HG03045 (cell line): ENCODE data around the gene CFAP65.

Experiments
- ATAC-seq: cut with Tn5 transposase; IDR thresholded peaks from one replicate; pipeline ENCODE4 v1.9.1; 2021; ENCODE audit warnings: mild to moderate bottlenecking, moderate library complexity; ENCODE audit not compliant: unreplicated experiment

The CFAP65 gene

DNA sequence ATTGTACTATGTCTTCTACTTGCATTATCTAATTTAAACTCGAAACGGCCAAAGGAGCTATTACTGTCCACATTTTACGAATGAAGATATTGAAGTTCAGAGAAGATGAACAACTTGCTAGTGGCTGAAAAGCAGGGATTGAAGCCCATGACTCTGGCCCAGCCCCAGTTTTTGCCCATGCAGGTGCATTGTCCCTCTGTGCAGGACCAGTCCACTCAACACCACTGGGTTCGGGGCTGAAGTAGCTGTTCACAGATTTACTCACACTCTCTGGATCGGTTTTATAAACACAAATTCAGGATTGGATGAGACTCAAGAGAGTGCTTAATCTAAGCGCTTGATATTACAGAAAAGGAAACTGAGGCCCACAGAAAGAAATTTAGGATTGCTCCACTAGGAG lies 20.8 kb upstream of the CFAP65 start:
- no peak for ATAC-seq

DNA sequence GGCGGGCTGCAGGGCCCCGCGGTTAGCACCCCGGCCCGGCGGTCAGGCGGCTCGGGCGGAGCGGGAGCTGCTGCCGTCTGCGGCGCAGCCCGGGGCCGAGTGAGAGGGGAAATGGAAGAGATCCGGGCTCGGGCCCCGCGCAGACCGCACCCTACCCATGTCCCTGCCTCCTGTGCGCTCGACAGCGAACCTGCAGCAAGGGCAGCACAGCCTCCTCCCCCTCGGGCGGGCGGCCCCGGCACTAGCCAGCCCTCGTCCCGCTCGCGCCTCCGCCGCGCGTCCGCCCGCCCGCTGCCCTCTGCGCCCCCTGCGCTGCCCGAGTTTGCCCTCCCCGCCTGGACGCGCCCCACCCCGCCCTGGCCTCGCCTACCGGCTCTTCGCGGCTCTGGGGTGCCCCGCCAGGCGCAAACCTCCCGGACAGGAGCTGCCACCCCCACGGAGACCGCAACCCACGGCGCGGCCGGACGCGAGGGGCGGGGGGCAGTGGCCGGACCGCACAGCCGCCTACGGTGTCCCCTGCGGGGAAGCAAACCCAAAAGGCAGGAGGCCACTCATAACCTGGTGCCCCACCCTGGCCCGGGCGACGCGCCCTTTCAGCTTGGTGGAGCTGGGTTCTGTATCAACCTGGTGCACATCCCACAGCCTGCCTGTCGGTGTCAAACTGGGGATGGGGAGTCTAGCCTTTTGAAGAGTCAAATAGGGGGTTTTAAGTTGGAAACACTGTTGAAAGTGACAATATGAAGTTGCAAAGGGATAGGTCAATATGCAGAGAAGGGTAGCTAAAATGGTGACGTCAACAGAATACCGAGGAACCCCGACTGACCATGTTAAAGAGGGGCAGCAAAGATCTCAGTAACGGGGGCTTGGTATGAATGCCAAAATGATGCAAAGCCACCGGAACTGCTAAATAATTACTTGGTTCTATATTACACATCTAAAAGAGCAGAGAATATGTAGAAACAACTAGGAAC lies 19.8 kb upstream of the CFAP65 start, which contains the start of gene IHH:
Gene IHH, minus strand, starts transcription at position 101 of the 971 bp plus-strand sequence. CDS start 454 bp downstream, outside the sequence.
- no peak for ATAC-seq

DNA sequence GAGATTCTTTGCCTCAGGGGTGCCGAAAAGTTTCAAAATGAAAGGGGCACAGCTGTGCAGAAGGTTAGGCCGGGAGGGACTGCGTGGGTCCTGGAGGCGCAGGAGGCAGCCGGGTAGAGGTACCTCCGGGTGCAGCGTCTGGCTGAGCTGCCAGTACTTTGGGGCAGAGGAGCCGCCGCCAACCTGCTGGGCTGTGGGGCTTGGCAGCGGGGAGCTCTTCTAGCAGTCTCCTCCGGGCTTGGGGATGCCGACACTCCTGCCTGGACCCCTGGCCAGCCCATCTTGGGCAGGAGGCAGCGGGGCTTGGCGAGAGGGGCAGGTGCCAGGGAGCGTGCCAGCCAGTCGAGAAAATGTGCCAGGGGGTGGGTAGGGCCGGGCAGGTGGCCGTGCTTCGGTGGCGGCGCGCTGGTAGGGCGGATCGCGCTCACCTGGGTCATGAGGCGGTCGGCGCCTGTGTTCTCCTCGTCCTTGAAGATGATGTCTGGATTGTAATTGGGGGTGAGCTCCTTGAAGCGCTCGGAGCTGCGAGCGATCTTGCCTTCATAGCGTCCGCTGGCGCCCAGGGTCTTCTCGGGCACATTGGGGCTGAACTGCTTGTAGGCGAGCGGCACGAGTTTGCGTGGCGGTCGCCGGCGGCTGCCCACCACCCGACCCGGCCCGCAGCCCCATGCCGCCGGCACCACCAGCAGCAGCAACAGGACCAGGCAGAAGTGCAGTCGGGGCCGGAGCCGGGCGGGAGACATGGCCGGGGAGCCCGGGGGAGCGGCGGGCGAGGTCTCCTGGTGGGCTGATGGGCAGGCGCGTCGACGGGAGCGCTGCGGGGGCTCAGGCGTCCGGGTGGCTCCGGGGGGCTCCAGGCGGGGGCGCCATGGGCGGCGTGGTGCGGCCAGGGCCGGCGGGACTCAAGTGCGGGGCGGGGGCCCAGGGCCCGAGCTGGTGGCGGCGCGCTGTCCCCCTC lies 18.7 kb upstream of the CFAP65 start:
- ATAC-seq, result no peak

DNA sequence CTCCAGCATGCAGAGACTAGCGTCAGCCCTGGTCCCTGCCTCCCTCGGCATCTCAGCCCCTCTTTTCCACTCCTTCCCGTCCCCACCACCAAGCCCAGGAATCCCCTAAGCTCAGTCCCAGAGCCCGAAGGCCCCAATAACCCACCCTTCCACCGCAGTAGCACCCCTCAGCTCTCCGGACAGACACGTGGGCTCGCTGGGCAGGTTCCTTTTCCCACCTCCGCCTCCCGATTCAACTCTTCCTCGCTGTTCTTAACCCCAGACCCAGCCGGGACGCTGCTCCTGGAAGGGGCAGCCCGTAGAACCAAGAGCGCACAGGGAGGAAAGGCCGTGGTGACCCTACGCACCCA lies 18.0 kb upstream of the CFAP65 start:
- ATAC-seq, result no peak

DNA sequence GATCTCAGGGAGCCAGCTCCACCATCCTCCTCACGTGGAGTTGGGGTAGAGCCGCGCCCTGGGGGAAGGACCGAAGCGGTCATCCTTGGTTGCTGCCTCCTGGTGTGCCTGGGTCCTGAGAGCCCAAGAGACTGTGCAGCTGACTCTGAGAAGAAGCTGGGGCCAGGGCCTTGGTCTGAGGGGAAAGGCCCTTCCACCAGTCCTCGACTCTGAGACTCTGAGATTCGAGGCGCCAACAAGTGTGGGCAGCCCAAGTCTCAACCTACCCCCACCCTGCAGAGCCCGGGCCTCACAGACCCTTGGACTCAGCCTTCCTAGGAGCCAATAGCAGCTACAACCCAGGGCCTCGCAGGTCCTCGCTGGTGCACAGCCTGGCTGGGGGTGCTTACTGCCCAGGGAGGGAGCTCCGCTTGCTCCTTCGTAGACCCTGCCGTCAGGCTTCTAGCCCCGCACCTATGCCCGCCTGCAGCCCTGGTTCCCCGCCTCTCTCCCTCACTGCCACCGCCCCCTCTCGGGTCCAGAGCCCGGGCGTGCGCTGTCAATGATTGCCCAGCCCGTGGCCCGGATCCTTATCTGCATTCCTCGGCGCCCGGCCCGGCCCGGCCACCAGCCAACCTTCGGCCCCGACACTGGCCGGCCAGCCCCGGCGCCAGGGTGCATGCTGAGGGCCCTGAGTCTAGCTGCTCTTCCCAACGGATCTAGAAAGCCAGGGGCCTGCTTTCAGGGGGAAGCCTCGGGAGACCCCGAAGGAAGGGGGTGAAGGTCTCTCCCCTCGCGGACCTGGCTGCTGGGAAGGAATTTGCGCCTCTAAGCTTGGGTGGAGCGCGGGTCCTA lies 17.4 kb upstream of the CFAP65 start:
- no peak for ATAC-seq

DNA sequence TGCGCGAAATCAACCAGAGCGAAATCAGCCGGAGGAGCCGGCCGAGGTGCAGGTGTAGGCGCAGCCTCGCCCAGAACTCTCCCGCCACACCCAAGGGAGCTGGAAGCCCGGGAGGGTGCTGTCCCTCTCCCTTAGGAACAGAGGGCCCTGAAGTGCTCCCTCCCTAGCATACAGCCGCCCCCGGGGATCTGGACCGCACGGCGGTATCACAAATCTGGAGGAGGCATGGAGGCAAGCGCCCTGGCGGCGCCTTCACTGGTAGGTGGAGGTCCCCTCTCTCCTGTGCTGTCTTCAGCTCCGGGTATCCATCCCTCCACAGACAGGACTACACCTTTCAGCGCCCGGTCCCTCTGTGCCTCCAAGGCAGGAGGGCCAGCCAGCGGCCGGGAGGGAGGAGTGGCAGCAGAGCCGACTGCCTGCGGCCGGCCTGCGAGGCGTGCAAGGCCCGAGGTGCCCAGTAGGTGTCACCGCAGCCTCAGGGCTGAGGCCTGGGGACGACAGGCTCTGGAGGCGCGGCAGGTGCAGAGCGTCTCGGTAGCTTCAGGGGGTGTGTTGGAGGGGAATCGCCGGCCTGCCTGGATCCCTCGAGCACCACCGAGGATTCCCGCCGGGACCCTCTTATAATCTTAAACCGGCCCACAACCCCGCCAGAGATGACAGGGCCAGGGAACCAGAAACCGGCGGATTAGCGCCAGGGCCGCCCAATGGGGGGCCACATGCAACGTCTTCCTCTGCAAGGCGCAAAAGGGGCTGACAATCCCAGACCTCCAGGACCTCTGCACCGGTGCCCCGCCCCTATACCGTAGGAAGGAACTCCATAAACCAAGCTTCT lies 16.6 kb upstream of the CFAP65 start:
- peak; percentile 80 for ATAC-seq

DNA sequence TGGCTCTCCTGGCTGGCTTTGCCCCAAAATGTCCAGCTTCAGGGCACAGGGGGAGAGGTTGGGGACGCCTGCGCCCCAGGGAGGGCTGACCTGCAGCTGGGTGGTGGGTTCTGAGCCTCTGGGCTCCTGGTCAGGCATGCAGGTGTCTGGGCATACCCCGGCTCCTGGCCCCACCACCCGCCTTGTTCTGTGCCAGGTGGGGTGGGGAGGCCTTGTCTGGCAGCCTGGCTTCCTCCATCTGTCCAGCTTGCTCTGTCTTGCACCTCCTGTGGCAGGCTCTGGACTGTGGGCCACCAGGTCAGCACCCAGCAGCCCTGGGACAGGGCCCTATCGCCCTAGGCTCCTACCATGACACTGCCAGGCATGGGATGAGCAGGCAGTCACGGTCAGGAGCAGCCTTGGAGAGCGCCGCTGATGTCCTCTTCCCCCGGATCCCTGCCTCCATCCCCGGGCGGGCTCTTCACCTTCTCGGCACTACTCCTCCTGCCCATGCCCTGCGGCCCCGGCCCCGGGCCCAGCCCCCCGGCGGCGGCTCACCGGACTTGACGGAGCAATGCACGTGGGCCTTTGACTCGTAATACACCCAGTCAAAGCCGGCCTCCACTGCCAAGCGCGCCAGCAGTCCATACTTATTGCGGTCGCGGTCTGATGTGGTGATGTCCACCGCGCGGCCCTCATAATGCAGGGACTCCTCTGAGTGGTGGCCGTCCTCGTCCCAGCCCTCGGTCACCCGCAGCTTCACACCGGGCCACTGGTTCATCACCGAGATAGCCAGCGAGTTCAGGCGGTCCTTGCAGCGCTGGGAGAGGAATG lies 15.8 kb upstream of the CFAP65 start:
- ATAC-seq, result no peak

DNA sequence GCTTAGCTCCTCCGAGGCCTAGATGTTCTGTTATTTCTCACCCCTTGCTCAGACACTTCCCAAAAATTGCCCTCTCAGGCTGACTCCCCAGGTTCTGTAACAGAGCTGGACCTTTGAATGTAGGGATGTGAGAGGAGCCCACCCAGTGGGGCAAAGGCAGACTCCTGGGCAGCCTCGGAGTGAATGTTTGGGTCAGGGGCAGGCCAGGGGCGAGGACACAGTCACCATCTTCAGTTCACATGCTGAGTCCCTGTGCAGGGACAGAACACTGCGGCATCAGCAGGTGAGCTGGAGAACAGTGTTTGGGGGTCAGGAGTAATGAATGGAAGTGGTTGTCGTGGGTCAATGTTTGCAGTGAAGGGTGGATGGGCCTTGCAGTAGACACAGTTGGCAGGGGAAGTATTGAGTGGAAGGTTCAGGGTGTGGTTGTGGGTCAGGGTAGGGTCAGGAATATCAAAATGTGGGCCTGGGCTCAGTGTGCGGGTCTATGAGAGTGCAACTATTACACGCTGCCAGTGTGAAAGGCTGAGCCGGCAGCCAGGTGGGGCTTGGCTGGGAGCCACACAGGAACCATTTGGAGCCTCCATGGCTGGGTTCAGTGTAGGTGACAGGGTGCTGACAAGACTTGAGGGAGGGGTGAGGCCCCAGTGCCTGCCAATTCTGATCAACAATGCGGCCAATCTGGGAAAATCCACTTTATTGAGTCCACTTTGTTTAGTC lies 15.0 kb upstream of the CFAP65 start:
- ATAC-seq, result no peak

DNA sequence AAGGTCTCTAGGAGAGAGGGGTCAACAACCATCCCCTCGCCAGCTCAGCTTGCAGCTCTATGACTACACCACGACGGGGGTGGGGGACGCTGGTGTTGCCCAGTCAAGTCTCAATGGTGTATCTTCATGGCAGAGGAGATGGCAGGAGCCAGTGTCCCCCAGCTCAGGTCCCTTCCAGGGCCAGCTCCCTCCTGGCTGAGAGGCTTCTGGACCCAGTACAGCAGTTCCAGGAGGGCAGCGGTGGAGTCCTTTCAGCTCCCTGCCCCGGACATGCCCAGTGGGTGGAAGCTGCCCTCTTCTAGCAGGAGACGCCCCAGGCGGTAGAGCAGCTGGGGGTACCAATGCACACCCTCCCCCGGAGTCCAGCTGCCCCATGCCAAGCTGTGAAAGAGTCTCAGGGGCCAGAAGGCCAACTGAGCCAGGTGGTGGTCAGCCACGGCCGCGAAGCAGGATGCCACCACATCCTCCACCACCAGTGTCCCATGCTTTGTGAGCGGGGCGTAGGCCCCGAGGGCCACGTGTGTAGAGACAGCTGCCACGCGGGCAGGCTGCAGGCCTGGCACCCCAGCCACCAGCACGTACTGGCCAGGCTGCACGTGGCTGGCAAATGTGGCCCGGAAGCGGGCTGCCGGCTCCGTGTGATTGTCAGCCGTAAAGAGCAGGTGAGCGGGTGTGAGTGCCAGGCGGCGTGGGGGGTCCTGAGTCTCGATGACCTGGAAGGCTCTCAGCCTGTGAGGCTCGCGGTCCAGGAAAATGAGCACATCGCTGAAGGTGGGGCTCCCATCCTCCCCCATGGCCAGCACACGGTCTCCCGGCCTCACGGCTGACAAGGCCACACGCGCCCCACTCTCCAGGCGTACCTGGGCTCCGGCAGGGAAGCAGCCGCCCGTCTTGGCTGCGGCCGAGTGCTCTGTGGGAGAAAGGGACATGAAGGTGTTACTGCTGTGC lies 13.9 kb upstream of the CFAP65 start:
- ATAC-seq, result no peak

DNA sequence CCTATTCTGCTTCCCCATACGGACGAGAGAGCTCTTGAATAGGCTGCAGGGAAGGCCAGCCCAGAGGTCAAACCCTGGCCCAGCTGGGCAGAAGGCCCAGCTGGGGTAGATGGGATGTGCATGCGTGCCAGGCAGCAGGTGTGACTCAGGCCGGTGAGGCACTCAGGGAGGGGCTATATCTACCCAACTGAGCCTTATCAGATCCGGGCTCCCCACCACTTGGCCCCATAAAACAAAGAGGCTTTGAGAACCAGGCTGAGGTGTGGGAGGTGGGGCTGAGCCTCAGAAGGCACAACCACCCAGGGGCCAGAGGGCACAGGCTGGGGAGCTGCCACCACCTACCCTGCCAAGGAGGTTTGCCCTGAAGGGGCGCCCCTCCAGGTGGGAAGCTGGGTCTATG lies 8.0 kb upstream of the CFAP65 start:
- ATAC-seq, result no peak

DNA sequence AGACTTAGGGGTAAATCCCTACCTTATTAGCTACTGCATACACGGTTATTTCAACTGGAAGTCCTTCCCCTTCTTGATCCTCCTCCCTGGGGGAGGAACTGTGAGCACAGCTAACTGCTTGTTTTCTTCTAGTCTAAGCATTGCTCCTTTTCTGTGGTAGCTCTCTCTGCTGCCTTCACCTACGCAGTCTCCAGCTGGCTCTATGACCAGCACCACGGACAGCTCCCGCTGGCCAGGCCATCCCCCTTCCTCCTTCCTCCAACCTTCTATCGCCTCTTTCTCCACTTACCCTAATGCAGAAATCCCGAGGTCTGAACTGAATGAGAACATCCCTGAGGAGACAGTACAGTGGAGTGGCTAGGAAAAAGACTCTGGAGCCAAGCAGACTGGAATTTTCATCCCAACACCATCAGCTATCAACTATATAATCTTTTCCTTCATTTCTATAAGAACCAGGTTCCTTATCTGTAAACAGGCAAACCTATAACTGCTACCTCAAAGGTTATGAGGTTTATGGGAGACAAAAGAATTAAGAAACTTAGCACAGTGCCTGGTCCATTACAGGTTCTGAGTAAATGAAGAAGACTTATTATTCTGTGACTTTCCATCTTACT lies 4.7 kb upstream of the CFAP65 start:
- no peak for ATAC-seq

DNA sequence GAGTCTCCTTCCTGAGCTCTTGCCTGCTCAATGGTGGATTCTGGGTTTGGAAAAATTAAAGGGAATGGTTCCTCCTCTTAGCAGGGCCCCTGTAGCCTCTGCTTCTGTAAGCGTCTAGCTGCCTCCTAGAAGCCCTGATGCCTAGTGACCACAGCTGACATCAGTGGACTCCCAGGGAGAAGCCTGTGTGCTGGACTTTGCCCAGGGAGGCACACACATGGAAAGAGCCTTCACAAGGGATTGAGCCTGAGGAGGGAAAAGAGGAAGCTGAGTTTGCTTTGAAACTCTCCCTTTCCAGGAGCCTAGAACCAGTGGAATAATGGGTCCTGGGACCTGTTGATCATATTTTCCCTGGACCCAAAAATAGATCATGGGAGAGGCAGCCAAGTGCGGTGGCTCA lies 1.4 kb upstream of the CFAP65 start:
- ATAC-seq, result no peak

DNA sequence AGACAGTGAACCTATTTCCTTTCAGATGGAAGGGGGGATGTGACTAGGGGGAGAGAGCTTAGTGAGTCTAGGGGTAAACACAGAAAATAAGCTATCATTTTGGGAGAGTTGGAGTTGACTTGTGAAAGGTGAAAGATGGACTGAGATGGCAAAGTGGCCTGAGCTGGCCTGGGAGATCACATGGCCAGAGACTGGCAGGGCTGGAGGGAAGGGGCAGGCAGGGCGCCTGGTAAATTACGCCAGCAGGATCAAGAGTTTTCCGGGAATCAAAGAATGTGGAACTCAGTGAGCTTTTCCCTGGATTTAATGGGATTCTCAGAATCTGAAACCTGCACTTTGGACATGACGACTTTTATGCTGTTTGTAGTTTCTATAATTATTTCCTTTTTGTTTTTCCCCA lies 841 bp upstream of the CFAP65 start:
- ATAC-seq, result no peak

DNA sequence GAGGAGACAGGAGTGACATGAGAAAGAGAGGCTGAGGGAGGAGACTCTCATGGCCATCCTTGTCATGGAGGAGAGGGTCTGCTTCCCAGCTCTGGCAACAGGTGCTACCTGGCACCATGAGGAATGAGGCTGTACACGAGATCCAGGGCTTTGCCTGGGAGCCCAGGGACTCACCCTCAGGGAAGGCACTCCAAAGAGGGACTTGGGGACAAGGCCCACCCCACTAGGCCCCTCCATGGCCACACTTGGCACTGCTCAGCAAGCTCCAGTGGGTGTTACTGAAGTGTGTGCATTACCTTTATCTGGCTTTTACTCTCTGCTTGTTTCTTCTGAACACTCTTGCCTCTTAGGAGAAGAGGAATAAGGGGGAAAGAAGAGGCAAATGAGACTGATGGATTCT lies 2.7 kb downstream of the CFAP65 start:
- no peak for ATAC-seq

DNA sequence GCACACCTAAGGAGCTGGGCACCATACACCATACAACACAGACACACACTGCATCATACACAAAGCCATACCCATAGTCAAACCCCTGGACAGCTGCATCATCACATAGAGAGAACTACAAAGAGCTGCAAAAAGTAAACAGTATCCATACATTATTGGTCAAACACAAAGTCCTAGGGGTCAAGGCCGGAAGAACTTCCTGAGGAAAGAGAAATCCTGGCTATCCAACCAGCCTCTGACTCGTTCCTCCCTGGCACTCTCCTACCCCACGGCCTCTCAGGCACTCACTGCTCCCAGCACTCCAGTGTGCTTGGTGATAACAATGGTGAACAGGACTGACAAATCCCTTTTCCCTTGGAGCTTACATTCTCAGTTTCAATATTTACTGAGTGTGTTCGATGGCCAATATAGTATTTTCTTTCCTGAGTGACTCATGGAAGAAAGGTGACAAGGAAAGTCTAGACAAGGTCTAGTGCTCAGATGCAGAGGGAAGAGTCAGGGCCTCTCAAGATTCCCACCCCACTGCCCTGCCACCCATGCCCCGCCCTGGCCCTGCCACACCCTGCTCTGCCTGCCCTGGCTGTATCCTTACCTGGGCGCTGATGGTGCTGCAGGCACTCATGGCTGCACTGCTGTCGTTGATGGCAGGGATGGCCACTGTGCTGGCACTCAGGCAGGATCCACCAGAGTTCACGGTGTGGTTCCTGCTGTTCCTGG lies 3.4 kb downstream of the CFAP65 start:
- no peak for ATAC-seq

DNA sequence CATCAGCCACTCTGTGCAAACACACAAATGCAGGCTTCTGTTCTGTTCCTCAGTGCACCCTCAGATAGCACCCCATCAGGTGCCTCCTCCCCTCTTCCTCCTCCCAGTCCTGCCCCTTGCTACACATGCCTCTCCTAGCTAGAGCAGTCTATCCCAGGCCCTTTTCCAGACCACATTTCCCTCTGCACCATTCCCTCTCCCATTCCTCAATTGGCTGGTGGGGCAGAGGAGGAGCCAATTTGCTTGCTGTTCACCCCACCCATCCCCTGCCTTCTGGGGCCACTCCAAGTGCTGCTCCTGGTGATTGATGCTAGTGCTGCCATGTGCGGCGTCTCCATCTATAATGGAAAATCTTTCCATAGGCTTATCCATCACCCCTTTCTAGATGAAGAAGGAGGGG lies 5.4 kb downstream of the CFAP65 start:
- no peak for ATAC-seq
